ENCODE data around the gene CTDSPL. TPM values are rescaled to one million over a fixed set of nuclear protein-coding genes. Genes with fewer than 3 reads are reported as not detected.
"Not testable (repeated sequence)": the region's sequence is repeated elsewhere in the genome, so short reads cannot be mapped to it uniquely, and the experiment has no call there.

CTDSPL gene
- polyA plus RNA-seq, 3 donors, result 99.9 to 115 (median 113) TPM

GRCh38 chr3:38032328-38032865 lies 170.7 kb downstream of the CTDSPL start:
- DNase-seq, result no peak

DNA sequence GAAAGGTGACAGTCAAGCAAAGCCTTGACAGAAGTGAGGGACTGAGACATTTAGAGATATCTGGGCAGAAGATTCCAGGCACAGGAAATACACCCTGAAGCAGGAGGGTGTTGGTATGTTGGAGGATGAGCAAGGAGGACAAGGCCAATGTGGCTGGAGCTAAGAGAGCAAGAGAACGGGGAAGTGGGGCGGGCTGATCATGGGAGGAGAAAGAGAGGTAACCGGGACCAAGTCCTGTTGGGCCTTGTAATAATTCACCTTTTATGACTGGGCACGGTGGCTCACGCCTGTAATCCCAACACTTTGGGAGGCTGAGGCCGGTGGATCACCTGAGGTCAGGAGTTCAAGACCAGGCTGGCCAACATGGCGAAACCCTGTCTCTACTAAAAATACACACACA lies 171.9 kb downstream of the CTDSPL start:
- not testable (repeated sequence) for DNase-seq

Other genes starting within 250 kb of the CTDSPL start
- gene VILL, start 128.9 kb downstream of the CTDSPL start, polyA plus RNA-seq (ENCODE audit: insufficient read length in 3 of 3), result 10 to 100 TPM; 13.6 to 16.5 (median 14.1) TPM
- 10 to 100 TPM; 17.7 to 24.0 (median 21.4) TPM for gene PLCD1, start 167.8 kb downstream of the CTDSPL start, polyA plus RNA-seq (ENCODE audit: insufficient read length in 3 of 3)
- gene DLEC1, start 177.3 kb downstream of the CTDSPL start, polyA plus RNA-seq (ENCODE audit: insufficient read length in 3 of 3), result 1 to 10 TPM in 2 of 3 donors, under 1 TPM in 1; 0.56 to 1.6 (median 1.5) TPM

All from renal pelvis (tissue), 4 donors.